Measurements from ENCODE around the gene STK40.

Gene STK40

DNA sequence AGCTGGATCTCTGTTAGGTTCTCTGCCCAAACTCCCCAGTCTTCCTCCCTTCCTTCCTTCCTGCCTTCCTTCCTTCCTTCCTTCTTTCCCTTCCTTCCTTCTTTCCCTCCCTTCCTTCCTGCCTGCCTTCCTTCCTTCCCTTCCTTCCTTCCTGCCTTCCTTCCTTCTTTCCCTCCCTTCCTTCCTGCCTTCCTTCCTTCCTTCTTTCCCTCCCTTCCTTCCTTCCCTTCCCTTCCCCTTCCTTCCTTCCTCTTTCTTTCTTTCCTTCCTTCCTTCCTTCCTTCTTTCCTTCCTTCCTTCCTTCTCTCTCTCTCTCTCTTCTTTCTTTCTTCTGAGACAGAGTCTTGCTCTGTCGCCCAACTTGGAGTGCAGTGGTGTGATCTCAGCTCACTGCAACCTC lies 20.7 kb upstream of the STK40 start:
- H3K4me3 ChIP-seq (ENCODE audit: low read length): no peak overlapping the region
- no peak for TF ChIP-seq ZNF274 (IDR thresholded peaks at IDR 0.05; ENCODE audit: low read depth, low read length)

DNA sequence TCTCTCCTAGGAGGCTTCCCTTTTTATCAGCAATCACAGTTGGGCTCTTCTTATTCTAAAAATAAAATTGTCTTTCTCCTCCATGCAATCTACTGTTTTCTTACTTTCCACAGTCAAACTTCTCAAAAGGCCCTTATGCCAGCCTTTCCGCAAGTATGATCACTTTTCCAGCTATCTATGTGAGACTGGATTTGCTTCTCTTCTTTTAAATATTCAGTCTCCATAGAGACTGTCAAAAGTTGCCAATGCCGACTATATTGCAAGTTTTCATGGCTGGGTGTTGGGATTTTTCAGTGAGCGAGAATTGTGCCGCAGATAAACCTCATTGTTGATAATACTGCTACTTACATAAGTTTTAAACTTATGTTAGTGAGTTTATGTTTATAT lies 16.8 kb upstream of the STK40 start:
- no peak overlapping the region for H3K4me3 ChIP-seq (ENCODE audit: low read length)
- TF ChIP-seq ZNF274 (IDR thresholded peaks at IDR 0.05; ENCODE audit: low read depth, low read length): no peak

DNA sequence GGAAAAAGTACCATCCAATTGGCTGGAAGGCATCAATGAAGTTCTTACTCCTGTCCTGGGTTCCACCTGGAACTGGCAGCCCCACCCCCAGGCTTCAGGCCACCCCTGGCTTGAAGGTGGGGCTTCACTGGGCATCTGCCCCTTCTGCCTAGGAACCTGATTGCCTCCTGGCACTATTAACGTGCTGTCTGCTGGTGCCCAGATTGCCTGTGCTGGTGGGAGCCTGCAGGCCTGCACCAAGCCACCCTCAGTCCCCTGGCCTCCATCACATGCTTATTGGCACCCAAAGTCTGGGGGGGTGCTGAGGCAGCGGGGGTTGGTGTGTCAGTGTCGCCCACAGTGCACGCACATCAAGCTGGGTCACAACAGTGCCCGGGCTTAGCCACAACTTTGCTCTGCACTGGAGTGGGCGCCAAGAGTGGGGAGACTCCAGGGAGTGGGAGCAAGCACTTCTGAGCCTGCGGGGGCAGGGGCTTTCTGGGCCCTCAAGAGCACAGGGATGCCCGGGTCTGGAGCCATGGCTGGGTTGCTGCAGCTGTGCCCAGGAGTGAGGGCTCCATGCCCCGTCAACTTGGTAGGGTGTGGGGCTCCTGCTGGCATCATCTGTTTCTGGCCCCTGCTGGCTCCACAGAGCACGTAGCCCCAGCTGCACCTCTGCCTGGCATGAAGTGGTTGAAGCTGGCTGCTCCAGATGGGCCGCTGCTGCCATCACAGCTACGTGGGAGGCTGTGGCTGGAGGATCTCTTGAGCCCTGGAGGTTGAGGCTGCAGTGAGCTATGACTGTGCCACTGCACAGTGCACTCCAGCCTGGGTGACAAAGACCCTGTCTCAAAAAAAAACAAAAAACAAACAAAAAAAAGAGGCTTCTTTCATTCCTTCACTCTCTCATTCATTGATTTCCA lies 16.1 kb upstream of the STK40 start:
- H3K4me3 ChIP-seq (ENCODE audit: low read length): peak overlapping the region; percentile 34; the same call in 1 of the 2 replicates

DNA sequence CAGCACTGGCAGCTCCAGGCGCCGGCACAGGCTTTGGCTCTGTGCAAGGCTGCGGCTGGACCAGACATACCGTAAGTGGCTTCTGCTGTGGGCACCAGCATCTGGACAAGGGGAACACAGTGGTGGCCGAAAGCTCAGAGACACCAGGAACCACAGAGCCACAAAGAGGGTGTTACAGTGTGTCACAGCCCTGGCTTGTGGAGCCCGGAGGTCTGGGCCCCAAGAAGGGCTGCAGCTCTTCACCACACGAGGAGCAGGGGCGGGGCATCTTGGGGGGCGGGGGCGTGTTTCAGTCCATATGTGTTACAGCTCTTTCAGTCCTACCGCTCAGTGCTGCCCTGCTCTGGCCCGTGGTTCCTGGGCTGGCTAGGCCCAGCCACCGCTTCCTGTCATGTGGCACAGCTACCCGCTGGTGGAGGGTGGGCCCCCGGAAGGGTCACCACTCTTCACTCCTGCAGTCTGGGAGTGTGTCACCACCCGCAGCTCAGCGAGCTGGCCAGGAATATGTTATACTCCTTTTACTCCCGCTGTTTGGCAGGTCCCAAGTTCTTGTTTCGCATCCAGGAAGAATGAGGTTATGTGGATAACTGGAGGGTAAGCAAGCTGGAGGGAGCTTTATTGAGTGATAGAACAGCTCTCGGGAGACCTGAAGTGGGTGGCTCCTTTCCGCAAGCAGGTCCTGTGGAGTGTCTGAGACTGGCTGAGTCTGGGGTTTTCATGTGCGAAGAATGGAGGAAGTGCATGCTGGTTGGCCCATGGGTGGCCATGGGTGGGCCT lies 15.3 kb upstream of the STK40 start:
- H3K4me3 ChIP-seq (ENCODE audit: low read length): peak overlapping the region; percentile 34; the same call in 1 of the 2 replicates

More for the DNA sequence above, 16.1 kb upstream of the STK40 start:
- TF ChIP-seq ZNF274 (IDR thresholded peaks at IDR 0.05; ENCODE audit: low read depth, low read length): no peak

DNA sequence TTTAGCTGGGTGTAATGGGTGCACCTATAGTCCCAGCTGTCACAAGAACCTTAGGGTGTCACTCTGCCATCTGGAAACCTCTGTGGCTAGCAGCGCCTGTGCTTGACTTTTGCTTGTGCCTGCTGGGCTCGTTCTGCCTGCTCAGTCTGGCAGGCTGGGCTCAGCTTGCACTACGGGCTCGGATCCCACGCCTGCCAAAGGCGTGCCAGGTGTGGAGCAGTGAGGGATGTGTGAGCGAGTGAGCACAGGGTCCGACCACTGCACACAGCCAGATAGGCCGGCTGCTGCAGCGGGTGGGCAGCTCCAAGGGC lies 14.7 kb upstream of the STK40 start:
- no peak overlapping the region for H3K4me3 ChIP-seq (ENCODE audit: low read length)
- no peak for TF ChIP-seq ZNF274 (IDR thresholded peaks at IDR 0.05; ENCODE audit: low read depth, low read length)

More for the DNA sequence above, 15.3 kb upstream of the STK40 start:
- TF ChIP-seq ZNF274 (IDR thresholded peaks at IDR 0.05; ENCODE audit: low read depth, low read length): no peak

DNA sequence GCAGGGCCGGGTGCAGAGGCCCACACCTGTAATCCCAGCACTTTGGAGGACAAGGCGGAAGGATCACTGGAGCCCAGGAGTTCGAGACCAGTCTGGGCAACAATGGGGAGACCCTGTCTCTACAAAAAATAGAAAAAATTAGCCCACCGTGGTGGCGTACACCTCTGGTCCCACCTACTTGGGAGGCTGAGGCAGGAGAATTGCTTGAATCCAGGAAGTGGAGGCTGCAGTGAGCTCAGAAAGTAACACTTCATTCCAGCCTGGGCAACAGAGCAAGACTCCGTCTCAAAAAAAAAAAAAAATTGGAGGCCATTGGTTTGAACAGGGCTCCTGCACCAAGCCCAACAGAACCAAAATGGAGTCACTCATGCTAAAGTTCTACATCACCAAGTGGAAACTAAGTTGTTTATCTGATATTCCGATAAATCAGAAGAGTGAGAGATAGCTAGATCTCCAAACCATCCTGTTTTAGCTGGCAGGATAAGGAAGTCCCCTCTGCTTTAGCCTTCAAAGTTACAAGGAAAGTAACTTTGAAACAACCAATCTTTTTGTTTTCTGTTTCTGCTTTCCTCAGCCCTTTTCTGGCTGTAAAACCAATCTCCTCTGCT lies 12.8 kb upstream of the STK40 start:
- H3K4me3 ChIP-seq (ENCODE audit: low read length): peak overlapping the region; percentile 88; the same call in 1 of the 2 replicates
- no peak for TF ChIP-seq ZNF274 (IDR thresholded peaks at IDR 0.05; ENCODE audit: low read depth, low read length)

DNA sequence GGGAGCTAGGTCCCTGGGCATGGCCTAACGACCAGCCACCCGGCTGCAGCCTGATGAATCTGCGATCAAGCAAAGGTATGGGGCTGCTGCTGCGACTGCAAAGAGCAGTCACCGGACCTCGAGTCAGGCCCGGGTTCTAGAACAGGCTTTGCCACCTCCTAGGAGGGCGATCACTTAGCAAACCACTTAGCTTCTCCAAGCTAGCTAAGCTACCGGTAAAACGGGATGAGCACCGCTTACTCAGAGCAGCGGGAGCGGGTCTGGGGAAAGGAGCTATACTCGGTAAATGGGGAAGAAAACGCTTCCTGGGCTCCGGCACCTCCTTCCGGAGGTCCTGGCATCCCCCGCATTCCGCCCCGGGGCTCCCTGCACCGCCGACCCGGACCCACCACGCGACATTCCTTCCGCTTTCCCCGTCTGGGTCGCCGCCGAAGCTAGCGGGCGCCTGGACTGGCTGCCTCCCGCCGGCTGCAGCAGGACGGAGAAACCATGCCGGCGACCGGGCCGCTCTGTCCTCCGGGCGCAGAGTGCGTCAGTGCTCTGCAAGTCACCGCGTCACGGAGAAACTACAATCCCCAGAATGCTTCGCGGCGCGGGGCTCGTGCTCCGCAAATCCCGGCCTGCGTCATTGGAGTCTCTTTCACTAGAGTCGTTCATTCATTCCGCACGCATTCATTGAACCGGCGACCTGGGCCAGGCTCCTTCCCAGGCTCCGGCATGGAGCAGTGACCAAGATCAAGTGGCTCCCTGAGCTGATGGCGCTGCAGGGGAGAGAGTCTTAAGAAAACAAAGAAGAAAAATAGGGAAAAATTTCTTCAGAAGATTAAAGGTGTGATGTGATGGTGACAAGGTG lies 11.9 kb upstream of the STK40 start, which contains the start of gene LSM10:
LSM10 (minus strand) TSS at position 531 of the 853 bp plus-strand sequence. CDS start 3,779 bp downstream, outside the sequence.
- no peak for TF ChIP-seq ZNF274 (IDR thresholded peaks at IDR 0.05; ENCODE audit: low read depth, low read length)
- H3K4me3 ChIP-seq (ENCODE audit: low read length): peak within 1 kb of the TSS; percentile 88

DNA sequence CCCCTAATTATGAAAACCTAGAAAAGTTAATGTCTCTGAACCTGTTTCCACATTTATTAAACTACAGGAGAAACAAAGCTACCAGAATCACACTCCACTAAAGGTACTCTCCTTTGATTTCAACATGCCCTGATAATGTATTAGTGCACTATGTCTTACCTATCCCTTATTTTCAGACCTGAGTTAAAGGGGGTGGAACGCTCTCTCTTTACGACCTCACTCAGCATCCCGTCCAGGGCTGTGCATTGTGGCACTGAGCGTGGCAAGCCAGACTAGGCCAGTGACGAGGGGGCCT lies 11.3 kb upstream of the STK40 start:
- H3K4me3 ChIP-seq (ENCODE audit: low read length): peak overlapping the region; percentile 88
- no peak for TF ChIP-seq ZNF274 (IDR thresholded peaks at IDR 0.05; ENCODE audit: low read depth, low read length)

DNA sequence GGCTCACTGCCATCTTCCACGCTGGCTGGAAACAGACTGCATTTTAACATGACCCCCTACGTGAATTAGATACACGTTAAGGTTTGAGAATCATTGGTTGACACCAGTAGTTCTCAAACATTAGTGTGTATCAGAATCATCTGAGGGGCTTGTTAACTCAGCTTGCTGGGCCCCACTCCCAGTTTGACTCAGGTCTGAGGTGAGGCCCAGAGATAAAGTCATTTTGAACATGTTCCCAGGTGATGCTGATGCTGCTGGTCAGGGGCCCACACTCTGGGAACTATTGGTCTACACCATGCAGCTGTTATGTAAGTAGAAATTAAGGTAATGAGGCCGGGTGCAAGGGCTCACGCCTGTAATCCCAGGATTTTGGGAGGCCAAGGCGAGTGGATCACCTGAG lies 10.6 kb upstream of the STK40 start:
- no peak for TF ChIP-seq ZNF274 (IDR thresholded peaks at IDR 0.05; ENCODE audit: low read depth, low read length)
- peak overlapping the region; percentile 88; the same call in 1 of the 2 replicates for H3K4me3 ChIP-seq (ENCODE audit: low read length)

DNA sequence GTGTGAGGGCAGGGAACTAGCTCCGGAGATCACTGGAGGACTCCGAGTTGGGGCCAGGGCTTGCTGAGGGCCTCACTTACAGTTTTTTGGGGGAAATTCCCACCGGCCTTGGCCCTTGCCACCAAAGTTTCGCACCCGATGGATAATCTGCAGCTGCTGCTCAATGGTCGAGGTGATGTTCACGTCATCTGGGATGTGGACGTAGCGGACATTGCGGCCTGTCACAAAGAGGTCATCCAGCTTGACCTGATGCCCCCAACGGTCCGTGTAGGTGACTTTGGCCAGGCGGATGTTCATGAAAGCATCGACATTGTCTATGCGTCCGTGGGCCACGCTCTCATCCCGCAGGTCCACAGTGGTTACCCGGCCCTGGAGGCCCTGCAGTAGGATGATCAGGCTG lies 8.0 kb upstream of the STK40 start:
- TF ChIP-seq ZNF274 (IDR thresholded peaks at IDR 0.05; ENCODE audit: low read depth, low read length): no peak
- no peak overlapping the region for H3K4me3 ChIP-seq (ENCODE audit: low read length)

DNA sequence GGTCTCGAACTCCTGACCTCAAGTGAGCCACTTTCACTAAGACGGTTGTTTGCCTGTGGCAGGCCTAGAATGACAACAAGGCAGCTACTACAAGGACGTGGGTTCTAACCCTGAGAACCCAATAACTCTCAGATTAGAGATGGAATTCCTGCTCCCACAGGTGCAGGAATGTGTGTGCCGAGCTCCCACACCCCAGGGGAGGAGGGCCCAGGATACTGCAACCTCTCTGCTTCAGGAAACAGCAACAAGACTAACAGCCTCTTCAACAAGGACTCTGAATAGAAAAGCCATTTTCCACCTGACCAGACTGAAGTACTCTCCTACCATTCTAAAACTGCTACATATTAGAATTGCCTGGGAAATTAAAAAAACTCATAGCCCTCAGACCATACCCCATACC lies 7.1 kb upstream of the STK40 start:
- H3K4me3 ChIP-seq (ENCODE audit: low read length): no peak overlapping the region
- no peak for TF ChIP-seq ZNF274 (IDR thresholded peaks at IDR 0.05; ENCODE audit: low read depth, low read length)

DNA sequence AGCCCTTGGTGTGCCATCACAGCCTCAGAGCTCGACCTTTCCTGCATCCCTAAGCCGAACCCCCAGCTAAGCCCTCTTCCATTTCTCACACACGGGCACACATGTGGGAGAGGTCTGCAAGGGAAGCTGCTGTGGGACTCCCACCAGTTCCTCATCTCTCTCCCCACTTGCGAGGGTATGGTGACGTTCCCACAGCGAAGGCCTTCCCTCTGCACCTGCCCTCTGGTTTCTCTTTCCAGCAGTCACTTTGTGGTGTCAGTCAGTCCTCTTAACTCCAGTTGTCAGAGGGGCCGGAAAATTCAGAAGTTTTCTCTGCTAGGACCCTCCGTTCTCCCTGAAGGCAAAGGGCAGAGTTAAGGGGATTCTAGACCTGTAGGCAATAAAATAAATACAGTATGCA lies 5.5 kb upstream of the STK40 start:
- H3K4me3 ChIP-seq (ENCODE audit: low read length): no peak overlapping the region
- TF ChIP-seq ZNF274 (IDR thresholded peaks at IDR 0.05; ENCODE audit: low read depth, low read length): no peak

DNA sequence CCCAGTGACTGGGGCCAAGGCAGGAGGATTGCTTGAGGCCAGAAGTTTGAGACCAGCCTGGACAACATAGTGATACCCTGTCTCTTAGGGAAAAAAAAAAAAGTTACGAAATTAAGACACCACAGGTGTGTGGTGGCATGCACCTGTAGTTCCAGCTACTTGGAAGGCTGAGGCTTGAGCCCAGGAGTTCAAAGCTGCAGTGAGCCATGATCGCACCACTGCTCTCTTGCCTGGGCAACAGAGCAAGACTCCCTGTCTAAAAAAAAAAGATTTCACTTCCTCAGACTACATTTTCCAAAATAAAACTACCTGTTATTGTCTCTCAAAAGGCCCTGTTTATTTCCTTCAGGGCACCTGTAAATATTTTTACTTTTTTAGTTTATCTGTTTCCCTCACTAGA lies 4.7 kb upstream of the STK40 start:
- no peak overlapping the region; the same call in 1 of the 2 replicates for H3K4me3 ChIP-seq (ENCODE audit: low read length)
- TF ChIP-seq ZNF274 (IDR thresholded peaks at IDR 0.05; ENCODE audit: low read depth, low read length): no peak

DNA sequence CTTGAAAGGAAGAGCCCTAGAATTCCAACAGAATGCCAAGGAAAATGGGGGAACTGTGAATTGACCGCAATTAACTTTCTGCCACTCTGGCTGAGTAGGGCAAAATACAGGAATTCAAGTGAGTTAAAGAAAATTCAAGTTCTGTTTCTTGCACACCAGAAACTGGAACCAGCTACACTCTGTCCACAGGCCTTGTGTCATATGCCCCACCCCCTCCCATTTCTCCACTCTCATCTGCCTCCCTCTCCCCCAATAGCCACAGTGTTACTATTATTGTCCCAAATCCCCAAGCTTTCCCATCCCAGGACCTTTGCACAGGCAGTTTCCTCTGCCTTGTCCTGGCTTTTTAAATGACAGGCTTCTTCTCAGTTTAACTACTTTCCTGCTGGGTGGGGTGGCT lies 4.3 kb upstream of the STK40 start:
- H3K4me3 ChIP-seq (ENCODE audit: low read length): no peak overlapping the region; the same call in 1 of the 2 replicates
- no peak for TF ChIP-seq ZNF274 (IDR thresholded peaks at IDR 0.05; ENCODE audit: low read depth, low read length)

All from GM08714 (cell line).